ENCODE results near the gene PIANP. TPM values are rescaled to one million over a fixed set of nuclear protein-coding genes. Genes with fewer than 3 reads are reported as not detected.

PIANP gene
- total and polyA plus RNA-seq, 10 of the 15 experiments (the other 5 are each of a cell fraction or from before 2014, with no cell fraction given) = 0.08 to 0.12 (median 0.08) TPM; not detected in 7

DNA sequence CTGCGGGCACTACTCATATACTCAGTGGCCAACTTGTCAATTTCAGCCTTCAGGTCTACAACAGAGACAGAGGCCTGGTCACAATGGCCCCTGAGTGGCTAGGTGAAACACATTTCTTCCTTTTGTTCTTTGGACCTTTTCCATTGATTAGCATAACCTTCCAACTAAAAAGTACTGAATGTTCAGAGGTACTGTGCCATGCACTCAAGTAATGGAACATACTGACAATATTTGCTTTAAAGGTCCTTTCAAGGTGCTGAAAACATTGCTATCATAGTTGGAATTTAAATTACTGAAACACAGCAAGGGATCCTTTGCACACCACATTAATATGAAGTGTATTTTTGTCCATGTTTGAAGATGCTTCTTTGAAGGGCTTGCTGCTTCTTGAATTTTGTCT, 47.3 kb downstream of the PIANP start:
- Histone ChIP-seq H3K4me1 (ENCODE audit: control insufficient read depth, insufficient read depth, low read length) (no peaks in the 10 kb centered on the region), H3K27ac (ENCODE audit: control insufficient read depth, insufficient read depth) (no peak overlapping the region), H3K4me2 (ENCODE audit: control insufficient read depth, insufficient read depth) (no peak overlapping the region), H3K9me3 (replicated peaks; ENCODE audit: control insufficient read depth, insufficient read depth, low read length) (no peaks in the 10 kb centered on the region), H4K20me1 (ENCODE audit: control insufficient read depth, insufficient read depth) (no peaks in the 10 kb centered on the region), H3K4me3 (no peak overlapping the region), H3K36me3 (ENCODE audit: control insufficient read depth in 2 of 2, insufficient read depth in 2 of 2, low read length in 1 of 2) (peaks cover 0 to 10% of the 10 kb centered on the region in 2 experiments), H2AFZ (ENCODE audit: control insufficient read depth, low read depth, low read length) (no peak overlapping the region), H3K27me3 (replicated peaks in 1 of 2; ENCODE audit: control insufficient read depth in 2 of 2, insufficient read depth in 2 of 2, low read length in 1 of 2) (no peaks in the 10 kb centered on the region), H3K79me2 (ENCODE audit: control insufficient read depth, insufficient read depth, low read length) (no peaks in the 10 kb centered on the region), H3K9ac (ENCODE audit: control insufficient read depth, insufficient read depth, low read length) (no peak overlapping the region)
- intact Hi-C loops (cut with micrococcal nuclease; ENCODE audit: unreplicated experiment) (no loop called here), in situ Hi-C loops (cut with MboI) (no loop called here)
- no peak for ATAC-seq
- FAIRE-seq = no peak
- POLR2A ChIA-PET = interaction anchor here (0.7 to 1.0 kb wide), 2 partner anchors 50 to 53 kb away, joined by 3 read pairs; no protein-coding TSS in a partner anchor
- BruUV-seq (replicated peaks) = no TSS peak
- TF ChIP-seq NFIC (IDR thresholded peaks at IDR 0.05; ENCODE audit: low read depth, low read length) (no peak), ETV6 (conservative IDR thresholded peaks at IDR 0.05 in 1 of 2, IDR thresholded peaks at IDR 0.05 in 1 of 2; ENCODE audit: borderline replicate concordance in 1 of 2, low read depth in 1 of 2) (no peak), CHD2 (IDR thresholded peaks at IDR 0.05; ENCODE audit: borderline replicate concordance, low read depth, low read length) (no peak), EED (IDR thresholded peaks at IDR 0.05; ENCODE audit: low read depth) (no peak), ZNF24 (IDR thresholded peaks at IDR 0.05) (no peak)
- TF ChIP-seq, protein P1, sequence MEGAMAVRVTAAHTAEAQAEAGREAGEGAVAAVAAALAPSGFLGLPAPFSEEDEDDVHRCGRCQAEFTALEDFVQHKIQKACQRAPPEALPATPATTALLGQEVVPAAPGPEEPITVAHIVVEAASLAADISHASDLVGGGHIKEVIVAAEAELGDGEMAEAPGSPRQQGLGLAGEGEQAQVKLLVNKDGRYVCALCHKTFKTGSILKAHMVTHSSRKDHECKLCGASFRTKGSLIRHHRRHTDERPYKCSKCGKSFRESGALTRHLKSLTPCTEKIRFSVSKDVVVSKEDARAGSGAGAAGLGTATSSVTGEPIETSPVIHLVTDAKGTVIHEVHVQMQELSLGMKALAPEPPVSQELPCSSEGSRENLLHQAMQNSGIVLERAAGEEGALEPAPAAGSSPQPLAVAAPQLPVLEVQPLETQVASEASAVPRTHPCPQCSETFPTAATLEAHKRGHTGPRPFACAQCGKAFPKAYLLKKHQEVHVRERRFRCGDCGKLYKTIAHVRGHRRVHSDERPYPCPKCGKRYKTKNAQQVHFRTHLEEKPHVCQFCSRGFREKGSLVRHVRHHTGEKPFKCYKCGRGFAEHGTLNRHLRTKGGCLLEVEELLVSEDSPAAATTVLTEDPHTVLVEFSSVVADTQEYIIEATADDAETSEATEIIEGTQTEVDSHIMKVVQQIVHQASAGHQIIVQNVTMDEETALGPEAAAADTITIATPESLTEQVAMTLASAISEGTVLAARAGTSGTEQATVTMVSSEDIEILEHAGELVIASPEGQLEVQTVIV (IDR thresholded peaks at IDR 0.05; ENCODE audit: borderline replicate concordance, partially characterized antibody) = no peak
- CTCF ChIA-PET = no interaction called here
- SMC1A ChIA-PET (ENCODE audit: uncharacterized antibody, unreplicated experiment) = interaction anchor here (1.2 kb wide), 1 partner anchor 50 kb away, joined by 4 read pairs; no protein-coding TSS in a partner anchor
- no peak for DNase-seq (ENCODE audit: low read depth, low spot score)
- RAD21 ChIA-PET (ENCODE audit: unreplicated experiment) = no interaction called here
- 93% methylated on average over 1 of the region's 1 CpG for WGBS (ENCODE audit: insufficient coverage, insufficient replicate concordance, low lambda C conversion rate, missing lambda C conversion rate)
